Peyer's patch (tissue), 4 donors: Measurements from ENCODE around the gene GNMT.

Source experiments
- CTCF ChIP-seq, 6 experiments: fragments of 450-650 bp in 4 of 6; fragments of 200-600 bp in 2 of 6; sonication (generic) in 1 of 6; IDR thresholded peaks; one replicate each; pipeline ENCODE4 v1.5.1; 2017 to 2019; ENCODE audit warnings: antibody characterized with exemption in 6 of 6, mild to moderate bottlenecking in 3 of 6, moderate library complexity in 1 of 6
- POLR2A ChIP-seq, 2 donors: fragments of 450-650 bp; IDR thresholded peaks; one replicate each; pipeline ENCODE4 v1.5.1; 2017; ENCODE audit warnings: antibody characterized with exemption in 2 of 2, mild to moderate bottlenecking in 2 of 2, moderate library complexity in 2 of 2

GRCh38 chr6:42933205-42933604 lies 27.3 kb upstream of the GNMT start:
- TF ChIP-seq CTCF (IDR thresholded peaks at IDR 0.05) (no peak), POLR2A (IDR thresholded peaks at IDR 0.05) (no peak)
